NCI-H1105 treated with DMSO at 0.1 percent for 48 hours (cell line): ENCODE data around the gene VEGFA.
"Not testable (repeated sequence)": the region's sequence is repeated elsewhere in the genome, so short reads cannot be mapped to it uniquely, and the experiment has no call there.

Experiments
- DNase-seq: peaks from one replicate; lab custom pipeline; 2025; lab: John Stamatoyannopoulos, UW

Gene VEGFA

DNA sequence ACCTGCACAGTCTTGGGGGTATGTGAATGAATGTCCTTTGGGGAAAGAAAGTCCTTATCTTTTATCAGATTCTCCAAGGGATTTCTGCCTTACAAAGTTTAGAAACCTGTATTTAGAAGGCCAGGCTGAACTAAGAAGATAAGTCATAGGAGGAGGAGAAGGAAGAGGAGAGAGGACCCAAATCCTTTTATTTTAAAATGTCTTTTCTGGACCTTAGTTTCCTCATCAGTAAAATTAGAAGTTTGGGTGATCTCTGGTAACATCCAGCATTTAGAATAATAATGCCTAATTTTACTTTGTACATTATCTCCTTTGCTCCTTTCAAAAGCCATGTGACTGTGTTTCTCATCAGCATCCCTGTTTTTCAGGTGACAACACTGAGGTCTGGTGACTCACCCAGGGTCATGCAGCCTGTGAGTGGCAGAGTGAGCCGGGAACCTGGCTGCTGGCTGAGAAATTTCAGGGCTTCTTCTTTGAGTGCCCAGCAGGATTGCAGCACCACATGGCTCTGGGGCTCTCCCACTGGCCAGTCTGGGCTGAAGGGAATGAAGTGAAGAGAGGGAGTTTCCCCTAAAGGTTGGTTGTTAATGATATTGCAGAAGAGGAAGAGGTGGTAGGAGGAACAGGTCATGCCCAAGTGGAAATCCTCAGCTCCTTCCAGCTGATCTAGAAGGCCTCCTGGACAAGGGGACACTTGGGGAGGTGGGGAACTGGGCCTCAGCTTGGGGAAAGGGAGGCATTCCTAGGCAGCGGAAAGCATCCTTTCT is 34.0 kb downstream of the VEGFA start:
- no peak for DNase-seq

DNA sequence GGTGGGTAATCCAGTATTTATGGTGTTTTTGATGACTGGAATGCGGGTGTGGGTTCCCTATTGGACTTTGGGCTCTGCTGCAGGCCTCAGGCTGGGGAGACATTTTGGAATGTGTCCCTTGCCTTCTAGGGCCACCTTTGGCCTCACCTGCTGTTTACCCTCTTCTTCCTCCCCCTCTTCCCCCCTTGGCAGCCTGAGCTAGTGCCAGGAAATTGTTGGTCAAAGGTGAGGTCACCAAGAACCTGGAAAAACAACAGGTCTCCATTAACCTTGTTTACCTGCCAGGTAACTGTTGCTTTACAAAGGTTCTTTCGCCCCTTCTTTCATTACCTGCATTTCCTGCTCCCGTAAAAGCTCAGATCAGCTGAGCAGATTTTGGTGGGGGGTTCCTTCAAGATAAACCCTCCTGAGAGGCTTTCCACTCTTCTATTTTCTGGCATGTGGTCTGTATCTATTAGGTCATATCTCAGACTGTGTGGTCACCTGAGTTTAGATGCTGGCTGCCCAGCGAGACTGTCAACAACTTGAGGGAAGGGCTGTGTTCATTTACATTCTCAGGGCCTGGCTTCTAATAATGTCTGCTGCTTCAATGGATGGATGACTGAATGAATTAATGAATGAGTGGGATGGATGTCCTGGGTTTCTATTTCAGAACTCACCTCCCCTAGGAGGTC is 34.7 kb downstream of the VEGFA start:
- DNase-seq, result no peak

DNA sequence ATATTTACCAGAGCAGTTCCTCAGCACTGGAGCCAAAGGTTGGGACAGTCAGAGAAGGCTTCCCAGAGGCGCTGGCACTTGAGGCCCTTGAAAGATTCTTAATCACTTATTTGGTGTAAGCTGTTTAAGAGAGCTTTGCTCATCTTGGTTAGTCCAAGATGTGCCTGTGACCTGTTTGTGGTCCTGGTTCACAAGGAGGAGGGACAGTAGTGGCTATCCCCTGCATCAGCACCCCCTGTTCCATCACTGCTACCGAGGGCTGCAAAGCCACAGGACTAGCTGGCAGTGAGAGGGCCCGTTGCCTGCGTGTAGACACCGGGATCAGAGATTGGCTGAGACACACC is 35.7 kb downstream of the VEGFA start:
- no peak for DNase-seq

DNA sequence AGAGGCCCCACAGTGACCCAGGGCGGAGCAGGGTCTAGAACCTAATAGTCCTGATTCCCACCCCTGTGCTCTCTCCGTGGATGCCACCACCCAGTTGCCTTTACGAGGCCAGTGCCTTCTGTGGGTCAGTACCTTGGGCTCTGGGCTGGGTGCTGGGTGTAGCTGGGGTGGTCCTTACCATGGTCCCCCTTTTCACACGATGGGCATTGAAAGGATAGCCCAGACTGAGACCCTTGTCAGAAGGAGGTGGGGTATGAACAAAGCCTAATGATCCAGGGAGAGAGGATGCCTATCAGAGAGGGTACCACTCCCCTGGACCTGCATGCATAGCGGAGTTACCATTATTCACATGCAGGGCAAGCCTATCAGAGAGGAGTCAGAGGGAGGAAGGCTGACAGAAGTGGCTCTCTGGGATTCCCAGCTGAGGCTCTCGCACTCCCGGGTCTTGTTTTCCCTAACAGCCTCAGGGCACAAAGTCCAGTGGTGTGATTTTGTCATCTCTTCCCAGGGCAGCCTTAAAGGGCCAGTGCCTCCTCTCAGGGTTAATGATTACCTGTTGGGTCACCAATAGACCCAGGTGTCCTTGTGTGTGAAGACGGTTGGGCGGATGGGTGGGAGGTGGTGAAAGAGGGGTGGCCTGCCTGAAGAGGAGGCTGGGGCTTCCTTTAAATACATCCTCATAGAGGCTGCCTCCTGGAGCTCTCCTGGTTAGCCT is 36.2 kb downstream of the VEGFA start:
- DNase-seq, result no peak

DNA sequence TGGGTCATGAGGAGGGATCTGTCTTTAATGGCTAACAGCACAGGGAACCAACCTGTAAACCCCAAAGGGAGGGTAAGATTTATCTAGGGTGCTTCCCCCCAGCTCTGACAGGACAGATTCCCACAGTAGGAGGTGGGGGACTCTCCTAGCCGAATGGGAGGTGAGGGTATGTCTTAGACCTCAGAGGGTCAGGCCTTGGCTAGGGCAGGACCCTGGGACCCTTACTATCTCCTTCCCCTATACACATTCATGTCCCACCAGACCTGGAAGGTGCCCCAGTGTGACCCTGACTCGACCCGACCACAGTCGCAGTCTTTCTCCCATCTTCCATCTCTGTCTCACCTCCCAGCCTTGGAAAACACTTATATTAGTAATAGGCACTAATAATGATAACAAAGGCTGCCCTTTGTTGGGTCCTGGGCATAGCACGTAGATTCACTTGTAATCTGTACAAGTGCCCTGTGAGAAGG is 36.8 kb downstream of the VEGFA start:
- no peak for DNase-seq

DNA sequence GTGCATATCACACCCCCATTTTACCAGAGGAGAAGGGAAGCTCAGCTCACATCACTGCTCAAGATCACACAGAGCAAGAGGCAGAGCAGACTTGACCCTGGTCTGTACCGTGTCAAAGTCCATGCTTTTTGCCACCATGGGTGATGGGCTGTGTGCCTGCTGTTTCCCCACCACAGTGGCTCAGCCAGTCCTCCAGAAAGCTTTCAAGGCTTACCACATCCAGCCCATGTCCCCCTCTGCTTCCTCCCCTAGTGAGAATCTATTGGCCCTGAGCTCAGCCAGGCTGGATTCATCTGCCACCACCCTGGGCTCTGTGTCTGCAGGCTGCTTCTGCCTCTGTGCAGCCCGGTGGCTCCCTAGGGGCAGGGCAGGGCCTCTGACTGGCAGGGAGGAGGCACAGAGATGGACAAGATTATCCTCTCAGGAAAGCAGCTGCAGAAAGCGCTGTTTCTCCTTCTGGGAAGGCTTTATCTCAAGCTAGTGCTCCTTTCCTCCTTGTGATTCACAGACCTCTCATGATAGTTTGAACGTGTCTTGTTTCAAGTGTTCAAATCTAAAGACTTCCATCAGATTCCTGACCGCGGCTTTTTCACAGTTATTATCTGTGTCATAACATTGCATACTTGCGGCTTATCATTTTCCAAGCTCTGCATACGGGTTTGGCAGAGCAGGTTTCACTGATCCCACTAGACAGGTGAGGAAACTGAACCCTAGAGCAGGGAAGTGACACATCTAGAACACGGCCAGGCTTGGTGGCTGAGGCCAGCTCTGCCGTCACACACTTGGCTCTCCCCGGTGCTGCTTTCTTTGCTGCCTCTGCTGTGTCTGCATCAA is 37.4 kb downstream of the VEGFA start:
- DNase-seq, result no peak

DNA sequence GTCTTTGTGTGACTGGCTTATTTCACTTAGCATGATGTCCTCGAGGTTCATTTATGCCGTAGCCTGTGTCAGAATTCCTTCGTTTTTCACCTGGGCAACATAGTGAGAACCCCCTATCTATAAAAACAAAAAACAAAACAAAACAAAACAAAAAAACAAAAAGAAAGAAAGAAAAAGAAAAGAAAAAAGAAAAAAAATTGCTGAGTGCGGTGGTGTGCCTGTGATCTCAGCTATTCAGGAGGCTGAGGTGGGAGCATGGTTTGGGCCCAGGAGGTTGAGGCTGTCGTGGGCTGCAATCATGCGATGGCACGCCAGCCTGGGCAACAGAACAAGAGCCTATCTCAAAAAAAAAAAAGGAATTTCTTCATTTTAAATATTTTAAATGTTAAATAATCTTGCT is 38.4 kb downstream of the VEGFA start:
- no peak for DNase-seq

DNA sequence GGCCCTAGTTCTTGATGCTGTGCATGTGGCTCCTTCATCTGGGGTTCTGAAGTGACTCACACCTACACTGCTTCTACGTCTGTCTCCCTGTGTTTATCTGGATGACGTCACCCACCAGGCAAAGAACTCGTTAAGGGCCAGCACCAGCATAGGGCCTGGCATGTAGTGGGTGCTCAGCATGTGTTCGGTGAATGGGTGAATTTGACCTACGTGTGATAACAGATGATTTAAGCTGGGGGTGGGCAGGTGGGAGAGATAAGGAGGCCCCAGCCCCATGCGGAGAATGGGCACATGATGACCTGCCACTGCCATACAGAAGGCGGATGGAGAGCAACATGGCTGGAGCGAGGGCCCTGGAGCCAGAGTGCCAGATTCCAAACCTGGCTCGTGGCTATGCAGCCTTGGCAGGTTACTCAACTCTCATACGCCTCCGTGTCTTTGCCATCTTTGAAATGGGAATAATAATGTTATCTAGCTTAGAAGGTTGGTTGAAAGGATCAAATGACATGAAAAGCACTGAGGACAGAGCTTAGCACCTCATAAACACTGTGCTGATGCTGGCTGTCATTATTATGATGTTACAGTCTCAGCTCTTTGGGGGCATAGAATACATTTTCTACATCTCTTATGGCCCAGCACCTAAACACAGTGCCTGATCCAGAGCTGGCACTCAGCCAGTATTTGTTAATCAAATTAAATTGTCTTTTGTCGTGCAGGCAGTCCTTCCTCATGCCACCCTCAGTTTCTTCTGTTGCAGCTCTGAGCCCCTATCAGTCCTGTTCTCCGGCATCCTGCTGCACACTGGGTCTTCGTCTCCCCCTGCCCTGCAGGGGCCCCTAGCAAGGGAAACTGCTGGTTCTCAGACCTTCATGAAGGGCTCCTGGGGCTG is 39.6 kb downstream of the VEGFA start:
- DNase-seq, result no peak

DNA sequence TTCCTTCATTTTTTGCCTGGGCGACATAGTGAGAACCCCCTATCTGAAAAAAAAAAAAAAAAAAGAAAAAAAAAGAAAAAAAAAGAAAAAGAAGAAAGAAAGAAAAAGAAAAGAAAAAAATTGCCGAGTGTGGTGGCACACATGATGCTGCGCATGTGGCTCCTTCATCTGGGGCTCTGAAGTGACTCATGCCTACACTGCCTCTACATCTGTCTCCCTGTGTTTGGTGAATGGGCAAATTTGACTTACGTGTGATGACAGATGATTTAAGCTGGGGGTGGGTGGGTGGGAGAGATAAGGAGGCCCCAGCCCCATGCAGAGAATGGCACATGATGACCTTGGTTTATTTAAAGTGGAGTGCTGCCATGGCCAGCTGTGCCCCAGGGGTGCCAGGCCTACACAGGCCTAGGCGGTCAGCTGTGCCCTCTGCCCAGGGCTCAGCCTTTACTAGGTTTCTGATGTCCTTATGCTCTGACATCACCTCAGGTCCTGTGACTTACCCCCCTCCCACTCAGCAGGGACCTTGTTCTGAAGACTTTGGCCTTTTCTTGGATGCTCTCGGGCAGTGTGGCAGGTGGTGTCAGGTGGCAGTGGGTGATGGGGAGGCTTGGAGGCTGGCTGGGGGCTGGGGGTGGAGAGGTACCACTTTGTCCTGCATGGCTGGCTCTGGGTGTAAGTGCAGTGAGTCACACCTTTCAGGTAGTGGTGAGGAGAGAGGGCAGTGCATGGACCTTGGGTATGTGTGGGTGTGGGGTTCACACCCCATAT is 41.1 kb downstream of the VEGFA start:
- no peak for DNase-seq

DNA sequence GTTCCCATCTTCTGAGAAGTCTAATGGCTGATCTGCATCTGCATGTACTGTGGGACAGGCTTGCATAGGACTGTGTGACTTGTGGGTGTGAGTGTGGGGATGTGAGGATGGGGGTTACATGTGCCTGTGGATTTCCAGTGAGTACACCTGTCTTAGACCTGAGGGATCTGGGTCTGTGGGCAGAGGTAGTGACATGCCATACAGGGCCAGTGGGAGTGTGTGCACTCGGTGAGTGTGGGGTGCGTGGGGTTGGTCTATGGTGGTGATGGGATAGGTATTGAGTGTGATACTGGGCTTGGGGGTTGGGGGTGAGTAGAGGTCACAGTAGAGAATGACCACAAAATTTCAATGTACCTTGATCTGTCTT is 41.7 kb downstream of the VEGFA start:
- no peak for DNase-seq

DNA sequence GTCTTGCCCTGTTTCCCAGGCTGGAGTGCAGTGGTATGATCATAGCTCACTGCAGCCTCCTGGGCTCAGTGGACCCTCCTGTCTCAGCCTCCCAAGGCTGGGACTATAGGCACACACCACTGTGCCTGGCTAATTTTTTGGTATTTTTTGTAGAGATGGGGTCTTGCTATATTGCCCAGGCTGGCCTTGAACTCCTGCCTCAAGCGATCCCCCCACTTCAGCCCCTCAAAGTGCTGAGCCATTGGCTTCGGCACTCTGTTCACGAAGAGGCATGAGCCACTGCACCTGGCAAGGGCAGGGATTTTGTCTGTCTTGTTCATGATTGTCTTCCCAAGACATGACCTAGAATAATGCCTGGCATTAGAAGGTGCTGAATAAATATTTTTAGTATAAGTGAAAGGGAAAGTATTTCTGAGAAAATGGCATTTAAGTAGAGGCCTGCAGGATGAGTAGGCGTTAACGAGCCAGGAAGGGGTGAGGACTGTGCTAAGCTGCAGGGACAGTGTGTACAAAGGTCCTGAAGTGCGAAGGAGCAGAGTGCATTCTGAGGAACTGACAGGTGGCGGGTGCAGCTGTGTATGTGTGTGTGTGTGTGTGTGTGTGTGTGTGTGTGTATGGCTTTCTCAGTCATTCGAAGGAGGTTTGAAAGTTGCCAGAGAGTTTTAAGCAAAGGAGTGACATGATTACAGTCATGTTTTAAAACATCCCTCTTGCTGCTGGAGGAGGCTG is 43.0 kb downstream of the VEGFA start:
- no peak for DNase-seq

DNA sequence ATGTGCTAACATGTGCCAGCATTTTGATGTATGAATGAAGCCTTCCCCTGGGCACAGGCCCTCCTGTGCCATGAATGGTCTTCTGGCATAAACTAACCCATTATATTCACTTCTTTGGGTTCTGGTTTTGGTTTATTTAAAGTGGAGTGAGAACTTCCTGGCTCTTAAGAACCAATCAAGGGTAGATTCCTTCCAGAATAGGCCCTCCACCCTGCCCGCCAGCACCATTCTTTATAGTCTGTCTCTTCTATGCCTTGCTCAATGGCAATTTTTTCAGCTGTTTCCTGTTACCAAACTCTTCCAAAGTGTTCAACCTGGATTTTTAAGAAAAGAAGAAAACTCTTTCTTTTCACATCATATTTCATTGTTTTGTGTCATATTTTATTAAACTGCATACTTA is 44.1 kb downstream of the VEGFA start:
- no peak for DNase-seq

DNA sequence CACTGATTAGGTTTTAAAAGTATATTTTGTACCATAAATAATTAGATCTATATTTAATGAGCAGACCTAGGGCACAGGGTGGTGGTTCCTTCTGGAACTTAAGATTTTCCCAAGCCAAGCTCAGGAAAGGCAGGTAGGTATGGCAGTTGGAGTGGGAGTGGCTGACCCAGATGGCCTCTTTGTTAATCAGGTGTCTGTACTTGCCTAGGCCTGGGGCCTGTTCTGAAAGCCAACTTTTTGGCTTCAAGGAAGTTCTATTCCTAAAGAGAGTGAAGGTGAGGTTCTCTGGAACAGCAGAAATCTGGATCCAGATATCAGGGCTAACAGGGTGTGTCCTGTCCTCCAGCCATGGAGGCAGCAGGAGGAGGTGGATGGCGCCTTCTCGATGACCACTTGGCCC is 44.9 kb downstream of the VEGFA start:
- DNase-seq, result no peak

DNA sequence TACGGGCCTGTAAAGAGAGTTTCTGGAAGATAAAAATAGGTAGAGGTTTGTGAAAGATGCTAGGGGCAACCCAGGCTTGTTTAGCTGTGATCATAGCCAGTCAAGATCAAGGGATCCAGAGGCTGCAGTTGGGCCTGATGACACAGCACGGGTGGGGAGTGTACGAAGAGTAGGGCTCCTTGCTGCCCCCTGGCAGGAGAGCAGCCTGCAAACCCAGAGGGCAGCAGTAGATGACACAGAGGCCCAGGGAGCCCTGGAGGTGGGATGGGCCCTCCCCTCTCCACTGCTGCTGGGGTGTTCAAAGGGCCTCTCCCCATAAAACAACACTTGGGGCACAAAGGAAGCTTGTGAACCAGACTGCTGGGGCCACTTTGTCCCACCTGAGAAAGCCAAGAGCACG is 47.2 kb downstream of the VEGFA start:
- DNase-seq, result no peak

DNA sequence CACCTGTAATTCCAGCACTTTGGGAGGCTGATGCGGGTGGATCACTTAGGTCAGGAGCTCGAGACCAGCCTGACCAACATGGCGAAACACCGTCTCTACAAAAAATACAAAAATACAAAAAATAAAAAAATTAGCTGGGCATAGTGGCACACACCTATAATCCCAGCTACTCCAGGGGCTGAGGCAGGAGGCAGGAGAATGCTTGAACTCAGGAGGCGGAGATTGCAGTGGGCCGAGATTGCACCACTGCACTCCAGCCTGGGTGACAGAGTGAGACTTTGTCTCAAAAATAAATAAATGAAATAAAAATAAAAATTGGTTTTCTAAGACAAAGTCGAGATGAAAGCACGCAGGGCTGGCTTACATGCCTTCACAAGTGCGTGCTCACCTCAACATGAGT is 49.0 kb downstream of the VEGFA start:
- not testable (repeated sequence) for DNase-seq

DNA sequence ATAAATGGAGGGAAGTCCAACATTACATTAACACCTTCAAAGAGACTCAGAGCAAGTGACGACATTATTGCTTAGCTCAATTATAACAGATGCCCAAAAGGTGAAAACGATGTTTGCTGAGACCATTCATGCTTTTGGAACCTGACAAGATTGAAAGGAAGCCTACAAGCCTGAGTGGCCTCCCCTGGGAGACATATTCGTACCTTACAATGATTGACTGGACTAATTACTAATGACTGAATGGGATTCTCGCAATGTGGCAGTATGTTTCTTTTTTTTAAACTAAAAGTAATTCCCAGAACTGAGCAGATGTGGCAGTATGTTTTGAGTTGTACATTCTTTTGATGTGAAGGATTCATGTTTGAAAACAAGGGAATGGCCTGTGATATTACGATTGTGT is 49.9 kb downstream of the VEGFA start:
- no peak for DNase-seq

DNA sequence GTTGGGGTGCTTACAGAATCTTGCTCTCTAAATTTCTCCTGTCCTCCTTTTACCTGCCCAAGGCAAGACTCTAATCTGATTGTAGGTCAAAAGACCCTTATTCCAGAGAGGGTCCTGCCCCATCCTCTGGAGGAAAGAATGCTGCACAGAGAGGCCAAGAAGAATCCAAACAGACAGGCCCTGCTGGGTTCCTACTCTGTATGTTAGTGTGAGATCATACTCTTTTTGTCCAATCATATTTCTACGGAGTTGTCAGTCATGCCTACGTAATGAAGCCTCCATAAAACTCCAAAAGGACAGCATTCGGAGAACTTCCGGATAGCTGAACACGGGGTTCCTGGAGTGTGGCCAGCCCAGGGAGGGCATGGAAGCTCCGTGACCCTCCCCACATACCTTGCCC is 50.5 kb downstream of the VEGFA start:
- DNase-seq, result no peak

DNA sequence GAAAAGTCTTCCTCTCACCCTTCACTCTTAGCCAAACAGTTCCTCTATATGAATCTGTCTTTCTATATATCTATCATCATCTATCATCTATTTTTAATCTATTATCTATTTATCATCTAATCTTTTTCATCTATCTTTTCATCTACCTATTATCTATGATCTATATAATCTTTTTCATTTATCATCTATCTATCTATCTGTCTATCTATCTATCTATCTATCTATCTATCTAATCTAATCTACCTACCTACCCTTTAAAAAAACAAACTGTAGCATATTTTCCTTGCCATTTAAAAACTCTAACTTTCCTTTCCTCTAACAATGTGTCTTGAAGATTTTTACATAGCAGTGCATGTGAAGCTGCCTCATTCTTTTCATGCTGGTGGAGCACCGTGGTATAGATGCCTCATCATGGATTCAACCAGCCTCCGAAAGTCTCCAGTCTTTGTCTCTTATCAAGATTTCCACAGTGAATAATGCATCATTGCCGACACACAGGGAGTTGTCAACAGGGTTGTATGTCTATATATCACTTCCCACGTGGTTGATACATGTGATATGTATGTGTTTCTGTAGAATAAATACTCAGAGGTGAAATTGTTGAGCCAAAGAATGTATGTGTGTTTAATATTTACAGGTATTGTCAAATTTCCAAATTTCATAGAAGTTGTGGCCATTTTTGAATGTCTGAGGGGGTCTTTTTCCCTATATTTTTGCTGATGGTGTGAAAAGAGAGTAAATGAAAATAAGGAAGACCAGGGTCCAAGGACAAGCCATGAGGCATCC is 51.3 kb downstream of the VEGFA start:
- DNase-seq, result no peak

DNA sequence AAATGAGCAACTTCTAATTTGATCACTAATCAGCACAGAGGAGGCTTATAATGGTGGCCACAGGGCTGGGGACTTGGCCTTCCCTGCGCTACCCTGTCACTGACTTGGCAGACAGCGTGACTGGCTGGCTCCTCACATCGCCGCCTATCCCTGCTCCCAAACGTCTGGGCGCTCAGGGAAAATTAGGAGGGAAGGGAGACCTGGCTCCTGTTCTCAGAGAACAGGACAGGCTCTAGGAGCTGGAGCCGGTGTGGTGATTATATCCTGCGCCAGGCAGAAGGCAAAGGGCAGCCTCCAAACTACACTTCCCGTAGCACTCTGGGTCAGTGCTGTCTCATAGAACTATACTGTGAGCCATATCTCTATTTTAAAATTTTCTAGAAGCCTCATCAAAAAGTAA is 53.4 kb downstream of the VEGFA start:
- DNase-seq, result no peak
